Liver (tissue), 3 donors: ENCODE measurements around the gene ADAMTS1.

Experiments used
- CTCF ChIP-seq: fragments of 150-350 bp; IDR thresholded peaks from 2 replicates; pipeline ENCODE4 v1.5.1; 2017; ENCODE audit warnings: improper control_type of control experiment, low read depth, low read length; ENCODE audit not compliant: missing input control
- EGR1 ChIP-seq, 2 donors: IDR thresholded peaks; 2 replicates each; pipeline ENCODE4 v1.6.1; 2016 to 2018; ENCODE audit warnings: antibody characterized with exemption in 2 of 2, low read depth in 2 of 2
- MAX ChIP-seq: IDR thresholded peaks from 2 replicates; pipeline ENCODE4 v1.6.1; 2016; ENCODE audit warnings: antibody characterized with exemption
- SP1 ChIP-seq: IDR thresholded peaks from 2 replicates; pipeline ENCODE4 v1.6.1; 2018; ENCODE audit warnings: antibody characterized with exemption, mild to moderate bottlenecking
- TAF1 ChIP-seq: conservative IDR thresholded peaks from 2 replicates; pipeline ENCODE4 v1.6.1; 2016; ENCODE audit warnings: antibody characterized with exemption, mild to moderate bottlenecking
- donor health status: healthy.
- donor health status: healthy.

GRCh38 chr21:26833011-26833410 is 12.2 kb downstream of the ADAMTS1 start:
- TF ChIP-seq CTCF (no peak), TAF1 (no peak), SP1 (no peak), MAX (no peak), EGR1 (IDR thresholded peaks at IDR 0.05; ENCODE audit: low read depth in 2 of 2) (no peak)
